Measurements from ENCODE around the gene DENND1A.

DENND1A gene

GRCh38 chr9:123662057-123662776, 267.7 kb downstream of the DENND1A start:
- H3K27me3 ChIP-seq (ENCODE audit: control insufficient read depth in 1 of 2, insufficient read depth in 2 of 2, low read length in 2 of 2): no peaks in the 10 kb centered on the region
- no peak overlapping the region for H3K27ac ChIP-seq (ENCODE audit: low read length)
- H3K9me3 ChIP-seq (ENCODE audit: control insufficient read depth in 2 of 2, low read length in 2 of 2): peaks cover 0 to 8% of the 10 kb centered on the region in 2 donors
- H3K36me3 ChIP-seq (ENCODE audit: control insufficient read depth in 2 of 2, insufficient read depth in 2 of 2, low read length in 2 of 2): peaks cover 0 to 12% of the 10 kb centered on the region in 2 donors
- no peak overlapping the region for H3K4me3 ChIP-seq (ENCODE audit: low read length in 2 of 2)
- no peak overlapping the region for H3K9ac ChIP-seq (ENCODE audit: low read length in 2 of 2)
- H3K4me1 ChIP-seq (ENCODE audit: control insufficient read depth, insufficient read depth, low read length): no peaks in the 10 kb centered on the region

GRCh38 chr9:123660691-123661466, 269.0 kb downstream of the DENND1A start:
- H3K27me3 ChIP-seq (ENCODE audit: control insufficient read depth in 1 of 2, insufficient read depth in 2 of 2, low read length in 2 of 2): no peaks in the 10 kb centered on the region
- H3K4me1 ChIP-seq (ENCODE audit: control insufficient read depth, insufficient read depth, low read length): no peaks in the 10 kb centered on the region
- no peak overlapping the region for H3K9ac ChIP-seq (ENCODE audit: low read length in 2 of 2)
- no peak overlapping the region for H3K27ac ChIP-seq (ENCODE audit: low read length)
- H3K9me3 ChIP-seq (ENCODE audit: control insufficient read depth in 2 of 2, low read length in 2 of 2): peaks cover 0 to 8% of the 10 kb centered on the region in 2 donors
- H3K4me3 ChIP-seq (ENCODE audit: low read length in 2 of 2): no peak overlapping the region
- peaks cover 0 to 9% of the 10 kb centered on the region in 2 donors for H3K36me3 ChIP-seq (ENCODE audit: control insufficient read depth in 2 of 2, insufficient read depth in 2 of 2, low read length in 2 of 2)

GRCh38 chr9:123659358-123659757, 270.6 kb downstream of the DENND1A start:
- no peaks in the 10 kb centered on the region for H3K4me1 ChIP-seq (ENCODE audit: control insufficient read depth, insufficient read depth, low read length)
- peaks cover 0 to 2% of the 10 kb centered on the region in 2 donors for H3K36me3 ChIP-seq (ENCODE audit: control insufficient read depth in 2 of 2, insufficient read depth in 2 of 2, low read length in 2 of 2)
- no peak overlapping the region for H3K9ac ChIP-seq (ENCODE audit: low read length in 2 of 2)
- no peak overlapping the region for H3K4me3 ChIP-seq (ENCODE audit: low read length in 2 of 2)
- no peaks in the 10 kb centered on the region for H3K27me3 ChIP-seq (ENCODE audit: control insufficient read depth in 1 of 2, insufficient read depth in 2 of 2, low read length in 2 of 2)
- H3K27ac ChIP-seq (ENCODE audit: low read length): no peak overlapping the region
- H3K9me3 ChIP-seq (ENCODE audit: control insufficient read depth in 2 of 2, low read length in 2 of 2): peaks cover 0 to 8% of the 10 kb centered on the region in 2 donors

GRCh38 chr9:123658792-123659191, 271.1 kb downstream of the DENND1A start:
- Histone ChIP-seq H3K36me3 (ENCODE audit: control insufficient read depth in 2 of 2, insufficient read depth in 2 of 2, low read length in 2 of 2) (peaks cover 0 to 2% of the 10 kb centered on the region in 2 donors), H3K4me3 (ENCODE audit: low read length in 2 of 2) (no peak overlapping the region), H3K4me1 (ENCODE audit: control insufficient read depth, insufficient read depth, low read length) (no peaks in the 10 kb centered on the region), H3K27me3 (ENCODE audit: control insufficient read depth in 1 of 2, insufficient read depth in 2 of 2, low read length in 2 of 2) (no peaks in the 10 kb centered on the region), H3K9me3 (ENCODE audit: control insufficient read depth in 2 of 2, low read length in 2 of 2) (peaks cover 0 to 6% of the 10 kb centered on the region in 2 donors), H3K9ac (ENCODE audit: low read length in 2 of 2) (no peak overlapping the region), H3K27ac (ENCODE audit: low read length) (no peak overlapping the region)

GRCh38 chr9:123657941-123658340, 272.0 kb downstream of the DENND1A start:
- Histone ChIP-seq H3K9ac (ENCODE audit: low read length in 2 of 2) (no peak overlapping the region), H3K27me3 (ENCODE audit: control insufficient read depth in 1 of 2, insufficient read depth in 2 of 2, low read length in 2 of 2) (no peaks in the 10 kb centered on the region), H3K27ac (ENCODE audit: low read length) (no peak overlapping the region), H3K4me3 (ENCODE audit: low read length in 2 of 2) (no peak overlapping the region), H3K9me3 (ENCODE audit: control insufficient read depth in 2 of 2, low read length in 2 of 2) (peaks cover 0 to 4% of the 10 kb centered on the region in 2 donors), H3K36me3 (ENCODE audit: control insufficient read depth in 2 of 2, insufficient read depth in 2 of 2, low read length in 2 of 2) (peaks cover 0 to 2% of the 10 kb centered on the region in 2 donors), H3K4me1 (ENCODE audit: control insufficient read depth, insufficient read depth, low read length) (no peaks in the 10 kb centered on the region)

GRCh38 chr9:123657099-123657498, 272.8 kb downstream of the DENND1A start:
- H3K27me3 ChIP-seq (ENCODE audit: control insufficient read depth in 1 of 2, insufficient read depth in 2 of 2, low read length in 2 of 2): no peaks in the 10 kb centered on the region
- H3K36me3 ChIP-seq (ENCODE audit: control insufficient read depth in 2 of 2, insufficient read depth in 2 of 2, low read length in 2 of 2): no peaks in the 10 kb centered on the region
- H3K4me3 ChIP-seq (ENCODE audit: low read length in 2 of 2): no peak overlapping the region
- no peaks in the 10 kb centered on the region for H3K4me1 ChIP-seq (ENCODE audit: control insufficient read depth, insufficient read depth, low read length)
- H3K9me3 ChIP-seq (ENCODE audit: control insufficient read depth in 2 of 2, low read length in 2 of 2): peaks cover 0 to 3% of the 10 kb centered on the region in 2 donors
- no peak overlapping the region for H3K9ac ChIP-seq (ENCODE audit: low read length in 2 of 2)
- H3K27ac ChIP-seq (ENCODE audit: low read length): no peak overlapping the region

- Histone ChIP-seq H3K4me1 (ENCODE audit: control insufficient read depth, insufficient read depth, low read length) (no peaks in the 10 kb centered on the region), H3K27ac (ENCODE audit: low read length) (no peak overlapping the region), H3K27me3 (ENCODE audit: control insufficient read depth in 1 of 2, insufficient read depth in 2 of 2, low read length in 2 of 2) (no peaks in the 10 kb centered on the region), H3K36me3 (ENCODE audit: control insufficient read depth in 2 of 2, insufficient read depth in 2 of 2, low read length in 2 of 2) (no peaks in the 10 kb centered on the region), H3K9ac (ENCODE audit: low read length in 2 of 2) (no peak overlapping the region), H3K9me3 (ENCODE audit: control insufficient read depth in 2 of 2, low read length in 2 of 2) (no peaks in the 10 kb centered on the region), H3K4me3 (ENCODE audit: low read length in 2 of 2) (no peak overlapping the region)
Measured at GRCh38 chr9:123656565-123656964, 273.4 kb downstream of the DENND1A start.

- H3K9ac ChIP-seq (ENCODE audit: low read length in 2 of 2): no peak overlapping the region
- H3K4me1 ChIP-seq (ENCODE audit: control insufficient read depth, insufficient read depth, low read length): no peaks in the 10 kb centered on the region
- H3K27me3 ChIP-seq (ENCODE audit: control insufficient read depth in 1 of 2, insufficient read depth in 2 of 2, low read length in 2 of 2): no peaks in the 10 kb centered on the region
- H3K27ac ChIP-seq (ENCODE audit: low read length): no peak overlapping the region
- no peaks in the 10 kb centered on the region for H3K9me3 ChIP-seq (ENCODE audit: control insufficient read depth in 2 of 2, low read length in 2 of 2)
- no peak overlapping the region for H3K4me3 ChIP-seq (ENCODE audit: low read length in 2 of 2)
- H3K36me3 ChIP-seq (ENCODE audit: control insufficient read depth in 2 of 2, insufficient read depth in 2 of 2, low read length in 2 of 2): peaks cover 0 to 3% of the 10 kb centered on the region in 2 donors
Measured at GRCh38 chr9:123655681-123656423, 274.1 kb downstream of the DENND1A start.

- Histone ChIP-seq H3K36me3 (ENCODE audit: control insufficient read depth in 2 of 2, insufficient read depth in 2 of 2, low read length in 2 of 2) (peaks cover 0 to 3% of the 10 kb centered on the region in 2 donors), H3K9ac (ENCODE audit: low read length in 2 of 2) (no peak overlapping the region), H3K27me3 (ENCODE audit: control insufficient read depth in 1 of 2, insufficient read depth in 2 of 2, low read length in 2 of 2) (no peaks in the 10 kb centered on the region), H3K4me3 (ENCODE audit: low read length in 2 of 2) (no peak overlapping the region), H3K9me3 (ENCODE audit: control insufficient read depth in 2 of 2, low read length in 2 of 2) (no peaks in the 10 kb centered on the region), H3K27ac (ENCODE audit: low read length) (no peak overlapping the region), H3K4me1 (ENCODE audit: control insufficient read depth, insufficient read depth, low read length) (no peaks in the 10 kb centered on the region)
Measured at GRCh38 chr9:123654994-123655637, 274.8 kb downstream of the DENND1A start.

- no peak overlapping the region for H3K4me3 ChIP-seq (ENCODE audit: low read length in 2 of 2)
- peaks cover 0 to 3% of the 10 kb centered on the region in 2 donors for H3K36me3 ChIP-seq (ENCODE audit: control insufficient read depth in 2 of 2, insufficient read depth in 2 of 2, low read length in 2 of 2)
- H3K9ac ChIP-seq (ENCODE audit: low read length in 2 of 2): no peak overlapping the region
- H3K27ac ChIP-seq (ENCODE audit: low read length): no peak overlapping the region
- H3K27me3 ChIP-seq (ENCODE audit: control insufficient read depth in 1 of 2, insufficient read depth in 2 of 2, low read length in 2 of 2): no peaks in the 10 kb centered on the region
- H3K9me3 ChIP-seq (ENCODE audit: control insufficient read depth in 2 of 2, low read length in 2 of 2): no peaks in the 10 kb centered on the region
- no peaks in the 10 kb centered on the region for H3K4me1 ChIP-seq (ENCODE audit: control insufficient read depth, insufficient read depth, low read length)
Measured at GRCh38 chr9:123654218-123654993, 275.5 kb downstream of the DENND1A start.
